Mucosa of stomach (tissue), 1 donor: Measurements from ENCODE around the gene MPEG1.

Source experiments
- H3K27me3 ChIP-seq: one replicate; pipeline ENCODE4 v1.7.0; 2013; ENCODE audit warnings: mild to moderate bottlenecking, low read length; ENCODE audit not compliant: control insufficient read depth, insufficient read depth
- H3K36me3 ChIP-seq: one replicate; pipeline ENCODE4 v1.7.0; 2013; ENCODE audit warnings: low read length; ENCODE audit not compliant: control insufficient read depth, insufficient read depth
- H3K4me1 ChIP-seq: one replicate; pipeline ENCODE4 v1.7.0; 2013; ENCODE audit warnings: mild to moderate bottlenecking, low read length; ENCODE audit not compliant: control insufficient read depth, insufficient read depth
- H3K4me3 ChIP-seq: one replicate; pipeline ENCODE4 v1.7.0; 2013; ENCODE audit warnings: low read length
- H3K9ac ChIP-seq: one replicate; pipeline ENCODE4 v1.7.0; 2013; ENCODE audit warnings: mild to moderate bottlenecking, low read length, moderate library complexity
- H3K9me3 ChIP-seq: one replicate; pipeline ENCODE4 v1.7.0; 2013; ENCODE audit warnings: mild to moderate bottlenecking, low read length, moderate library complexity; ENCODE audit not compliant: control insufficient read depth
- donor health status: Pancreatic carcinoma.

MPEG1 gene

DNA sequence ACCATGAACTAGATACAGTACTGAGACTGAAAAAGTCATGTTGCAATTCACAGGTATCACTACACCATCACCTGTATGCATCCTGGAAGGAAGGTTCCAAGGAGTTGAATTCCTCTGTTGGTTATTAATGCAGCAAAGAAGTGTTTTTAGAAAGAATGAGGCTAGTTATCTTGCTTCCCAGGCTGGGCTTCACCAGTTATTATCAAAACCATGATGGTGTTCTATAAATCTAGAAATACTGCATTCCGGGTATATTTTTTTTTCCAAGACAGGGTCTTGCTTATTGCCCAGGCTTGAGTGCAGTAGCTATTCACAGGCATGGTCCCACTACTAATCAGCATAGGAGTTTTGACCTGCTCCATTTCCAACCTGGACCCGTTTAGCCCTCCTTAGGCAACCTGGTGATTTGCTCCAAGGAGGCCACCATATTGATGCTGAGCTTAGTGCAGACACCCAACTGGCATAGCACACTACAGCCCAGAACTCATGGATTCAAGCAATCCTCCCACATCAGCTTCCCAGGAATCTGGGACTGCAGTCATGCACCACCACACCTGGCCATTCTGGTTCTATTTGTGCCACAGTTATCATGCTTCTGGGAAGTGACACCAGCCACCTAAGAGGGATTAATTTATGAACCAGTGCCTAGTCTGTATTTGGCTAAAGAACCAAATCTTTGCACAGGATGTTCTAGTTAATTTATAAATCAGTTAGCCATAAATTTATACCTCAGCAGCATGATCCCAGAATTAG, 1.6 kb upstream of the MPEG1 start:
- Histone ChIP-seq H3K36me3 (no peaks in the 10 kb centered on the region), H3K27me3 (no peaks in the 10 kb centered on the region), H3K4me3 (no peak overlapping the region), H3K9me3 (no peaks in the 10 kb centered on the region), H3K9ac (no peak overlapping the region), H3K4me1 (no peaks in the 10 kb centered on the region)

GRCh38 chr11:59212222-59212621, 505 bp downstream of the MPEG1 start:
- Histone ChIP-seq H3K27me3 (no peaks in the 10 kb centered on the region), H3K9ac (no peak overlapping the region), H3K36me3 (no peaks in the 10 kb centered on the region), H3K4me3 (no peak overlapping the region), H3K4me1 (no peaks in the 10 kb centered on the region), H3K9me3 (no peaks in the 10 kb centered on the region)

DNA sequence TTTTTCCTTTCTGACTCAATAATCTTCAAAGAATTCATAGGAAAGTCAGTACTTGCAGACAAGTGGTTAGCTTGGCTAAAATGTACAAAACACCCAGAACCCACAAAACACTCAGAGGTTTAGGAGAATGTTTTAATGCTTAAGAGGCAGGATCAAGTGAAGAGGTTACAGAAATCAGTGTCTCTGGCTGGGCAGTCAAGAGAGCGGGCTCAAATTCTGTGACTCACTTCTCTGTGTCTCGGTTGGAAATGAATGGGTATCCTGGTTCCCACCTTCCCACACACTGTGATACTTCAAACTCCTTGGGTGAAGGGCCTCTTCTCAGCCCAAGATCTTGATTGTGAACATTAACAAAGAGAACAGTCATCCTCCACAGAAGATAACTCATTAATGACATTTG, 3.8 kb downstream of the MPEG1 start:
- no peak overlapping the region for H3K4me3 ChIP-seq
- H3K27me3 ChIP-seq, result no peaks in the 10 kb centered on the region
- no peaks in the 10 kb centered on the region for H3K9me3 ChIP-seq
- H3K36me3 ChIP-seq, result peaks cover 3% of the 10 kb centered on the region
- H3K9ac ChIP-seq, result no peak overlapping the region
- peaks cover 4% of the 10 kb centered on the region for H3K4me1 ChIP-seq

- H3K27me3 ChIP-seq, result no peaks in the 10 kb centered on the region
- H3K4me1 ChIP-seq, result peaks cover 4% of the 10 kb centered on the region
- no peaks in the 10 kb centered on the region for H3K9me3 ChIP-seq
- H3K9ac ChIP-seq, result no peak overlapping the region
- H3K4me3 ChIP-seq, result no peak overlapping the region
- H3K36me3 ChIP-seq, result peaks cover 3% of the 10 kb centered on the region
These were observed 4.7 kb downstream of the MPEG1 start for GRCh38 chr11:59207988-59208451.

DNA sequence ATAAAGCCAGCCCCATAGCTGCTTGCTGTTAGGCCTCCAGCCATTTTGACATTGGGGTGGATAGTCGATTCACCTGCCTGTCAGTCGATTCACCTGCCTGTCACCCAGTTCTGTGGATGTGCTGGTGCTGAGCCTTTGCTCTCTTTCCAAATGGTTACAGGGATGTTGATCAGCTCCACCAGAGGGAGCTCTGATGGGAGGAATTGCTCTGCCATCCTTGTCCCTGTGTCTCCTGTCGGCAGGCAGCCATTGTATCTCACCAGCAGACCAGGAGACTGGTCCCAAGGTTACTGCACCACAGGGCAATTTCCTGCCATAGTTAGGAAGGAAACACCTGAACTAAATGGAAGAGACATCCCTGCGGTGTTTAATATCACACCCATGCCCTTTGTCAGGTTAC, 6.1 kb downstream of the MPEG1 start:
- H3K4me3 ChIP-seq, result no peak overlapping the region
- H3K27me3 ChIP-seq, result no peaks in the 10 kb centered on the region
- peaks cover 3% of the 10 kb centered on the region for H3K36me3 ChIP-seq
- no peaks in the 10 kb centered on the region for H3K9me3 ChIP-seq
- H3K4me1 ChIP-seq, result peaks cover 4% of the 10 kb centered on the region
- no peak overlapping the region for H3K9ac ChIP-seq

GRCh38 chr11:59205648-59206047, 7.1 kb downstream of the MPEG1 start:
- H3K9me3 ChIP-seq, result no peaks in the 10 kb centered on the region
- peaks cover 3% of the 10 kb centered on the region for H3K36me3 ChIP-seq
- H3K9ac ChIP-seq, result no peak overlapping the region
- no peak overlapping the region for H3K4me3 ChIP-seq
- no peaks in the 10 kb centered on the region for H3K27me3 ChIP-seq
- H3K4me1 ChIP-seq, result peaks cover 10% of the 10 kb centered on the region

DNA sequence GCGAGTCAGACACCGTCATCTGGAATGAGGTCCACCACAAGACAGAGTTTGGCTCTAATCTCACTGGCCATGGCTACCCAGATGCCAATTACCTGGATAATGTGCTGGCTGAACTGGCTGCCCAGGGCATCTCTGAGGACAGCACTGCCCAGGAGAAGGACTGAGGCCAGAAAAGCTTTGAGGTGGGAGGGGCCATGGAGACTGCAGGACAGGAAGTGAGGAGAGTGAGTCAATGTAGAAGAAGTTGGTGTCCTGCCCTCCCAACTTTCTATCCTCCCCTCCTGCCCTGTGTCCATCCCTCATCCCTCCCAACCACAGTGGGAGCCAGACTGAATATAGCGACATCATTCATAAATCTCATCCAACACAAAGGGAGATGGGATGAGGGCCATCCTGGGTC, 8.0 kb downstream of the MPEG1 start:
- Histone ChIP-seq H3K36me3 (peaks cover 3% of the 10 kb centered on the region), H3K9me3 (no peaks in the 10 kb centered on the region)

DNA sequence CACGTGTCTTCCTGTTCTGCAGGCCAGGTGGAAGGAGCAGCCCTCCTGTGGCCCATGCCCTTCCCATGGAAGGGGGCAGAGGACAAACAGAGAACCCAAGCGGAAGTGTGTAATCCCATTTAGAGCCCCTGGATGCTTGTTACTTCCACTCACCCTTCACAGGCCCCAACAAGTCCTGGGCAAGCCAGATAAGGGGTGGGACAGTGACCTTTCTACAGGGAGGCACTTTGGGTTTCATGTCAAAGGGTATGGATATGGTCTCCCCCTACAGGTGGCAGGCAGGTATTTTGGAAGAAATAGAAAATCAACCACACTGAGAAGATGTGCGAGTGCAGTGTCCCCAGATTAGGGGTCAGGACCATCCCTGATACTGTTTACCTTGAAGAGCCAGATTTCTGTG, 11.4 kb downstream of the MPEG1 start:
- H3K27me3 ChIP-seq, result no peaks in the 10 kb centered on the region
- H3K9me3 ChIP-seq, result no peaks in the 10 kb centered on the region
- peaks cover 23% of the 10 kb centered on the region for H3K4me1 ChIP-seq
- peaks cover 3% of the 10 kb centered on the region for H3K36me3 ChIP-seq
- H3K4me3 ChIP-seq, result no peak overlapping the region
- no peak overlapping the region for H3K9ac ChIP-seq

More for the DNA sequence above, 8.0 kb downstream of the MPEG1 start:
- peaks cover 10% of the 10 kb centered on the region for H3K4me1 ChIP-seq
- H3K27me3 ChIP-seq, result no peaks in the 10 kb centered on the region
- H3K9ac ChIP-seq, result no peak overlapping the region
- no peak overlapping the region for H3K4me3 ChIP-seq

DNA sequence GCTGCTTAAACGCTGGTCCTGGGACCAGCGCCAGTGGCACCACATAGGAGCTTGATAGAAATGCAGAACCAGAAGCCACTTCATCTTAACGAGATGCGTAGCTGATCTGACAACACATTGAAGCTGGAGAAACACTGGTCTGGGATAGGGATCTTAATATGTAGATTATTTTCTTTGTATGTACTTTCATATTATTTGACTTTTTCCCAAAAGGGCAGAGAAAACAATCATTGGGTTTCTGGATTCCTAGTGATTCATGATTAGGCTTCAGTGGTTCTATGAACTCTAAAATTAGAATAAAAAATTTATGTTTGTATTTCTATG, 12.3 kb downstream of the MPEG1 start:
- H3K9me3 ChIP-seq, result no peaks in the 10 kb centered on the region
- H3K36me3 ChIP-seq, result peaks cover 3% of the 10 kb centered on the region

DNA sequence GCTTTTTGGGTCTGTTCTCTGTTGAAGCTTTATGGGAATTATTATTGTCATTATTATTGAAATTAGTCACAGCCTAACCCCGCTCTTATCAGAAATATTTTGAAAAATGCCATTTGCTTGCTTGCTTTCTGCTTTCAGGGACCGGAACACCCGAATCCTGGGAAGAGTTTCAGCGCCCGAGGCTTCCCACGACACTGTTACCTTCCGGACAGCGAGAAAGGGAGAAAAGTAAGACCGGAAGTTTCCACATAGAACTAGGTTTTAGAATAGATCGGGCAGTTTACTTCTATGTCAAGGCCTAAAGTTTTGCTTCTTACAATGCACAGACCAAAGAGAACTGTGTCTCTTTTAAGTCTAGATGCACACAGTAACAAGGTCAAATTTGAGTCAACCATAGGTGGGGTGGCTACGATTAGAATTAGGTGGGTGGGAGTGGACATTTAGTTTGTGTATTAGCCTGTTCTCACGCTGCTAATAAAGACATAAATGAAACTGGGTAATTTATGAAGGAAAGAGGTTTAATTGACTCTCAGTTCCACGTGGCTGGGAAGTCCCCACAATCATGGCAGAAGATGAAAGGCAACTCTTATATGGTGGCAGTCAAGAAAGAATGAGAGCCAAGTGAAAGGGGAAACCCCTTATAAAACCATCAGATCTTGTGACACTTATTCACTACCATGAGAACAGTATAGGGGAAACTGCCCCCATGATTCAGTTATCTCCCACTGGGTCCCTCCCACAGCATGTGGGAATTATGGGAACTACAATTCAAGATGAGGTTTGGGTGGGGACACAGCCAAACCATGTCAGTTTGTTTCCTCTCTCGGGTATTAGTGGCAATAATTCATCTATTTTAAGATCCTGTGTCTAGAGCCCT, 12.9 kb downstream of the MPEG1 start:
- peaks cover 2% of the 10 kb centered on the region for H3K36me3 ChIP-seq
- no peak overlapping the region for H3K4me3 ChIP-seq
- H3K9ac ChIP-seq, result no peak overlapping the region
- no peaks in the 10 kb centered on the region for H3K27me3 ChIP-seq
- no peaks in the 10 kb centered on the region for H3K9me3 ChIP-seq
- peaks cover 23% of the 10 kb centered on the region for H3K4me1 ChIP-seq

More for the DNA sequence above, 12.3 kb downstream of the MPEG1 start:
- Histone ChIP-seq H3K27me3 (no peaks in the 10 kb centered on the region), H3K9ac (no peak overlapping the region), H3K4me1 (peaks cover 23% of the 10 kb centered on the region), H3K4me3 (no peak overlapping the region)

DNA sequence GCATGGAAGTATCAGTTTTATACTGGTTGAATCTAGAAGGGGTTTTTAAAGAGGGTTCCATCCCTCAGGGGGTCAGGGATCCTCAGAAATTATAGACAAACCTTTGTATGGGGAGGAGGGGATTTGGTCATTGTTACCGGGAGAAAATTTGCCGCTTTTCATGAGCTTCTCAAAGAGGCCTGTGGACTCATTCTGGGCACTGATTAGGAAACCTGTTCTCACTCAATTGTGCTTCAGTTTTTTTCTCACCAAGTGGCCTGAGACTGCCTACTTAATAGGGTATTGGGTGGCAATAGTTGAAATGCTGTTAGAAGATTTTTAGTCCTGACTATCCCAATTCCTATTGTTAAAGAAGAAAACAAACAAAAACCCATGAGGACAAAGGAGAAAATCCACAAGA, 14.0 kb downstream of the MPEG1 start:
- peaks cover 23% of the 10 kb centered on the region for H3K4me1 ChIP-seq
- no peak overlapping the region for H3K4me3 ChIP-seq
- H3K27me3 ChIP-seq, result no peaks in the 10 kb centered on the region
- H3K36me3 ChIP-seq, result no peaks in the 10 kb centered on the region
- no peaks in the 10 kb centered on the region for H3K9me3 ChIP-seq
- no peak overlapping the region for H3K9ac ChIP-seq

GRCh38 chr11:59197991-59198390, 14.7 kb downstream of the MPEG1 start:
- H3K9ac ChIP-seq, result no peak overlapping the region
- peaks cover 23% of the 10 kb centered on the region for H3K4me1 ChIP-seq
- no peaks in the 10 kb centered on the region for H3K9me3 ChIP-seq
- H3K36me3 ChIP-seq, result no peaks in the 10 kb centered on the region
- H3K4me3 ChIP-seq, result no peak overlapping the region
- no peaks in the 10 kb centered on the region for H3K27me3 ChIP-seq
